Glomerular visceral epithelial cell (primary cell): ENCODE measurements around the gene RSU1.
"Not testable (repeated sequence)": the region's sequence is repeated elsewhere in the genome, so short reads cannot be mapped to it uniquely, and the experiment has no call there.

Source experiments
- DNase-seq: peaks from one replicate; pipeline ENCODE4 v3.0.0-alpha.2; 2016; ENCODE audit errors: extremely low spot score

The RSU1 gene

GRCh38 chr10:16817125-16818019 is at the start of gene RSU1:
RSU1 (minus strand) TSS chr10:16817424; CDS start chr10:16817081, 343 bp downstream.
- DNase-seq: peak; percentile 100

GRCh38 chr10:16866541-16867275 is 49.5 kb upstream of the RSU1 start:
- no peak for DNase-seq

GRCh38 chr10:16865766-16866165 is 48.5 kb upstream of the RSU1 start:
- DNase-seq: no peak

GRCh38 chr10:16863766-16864165 is 46.5 kb upstream of the RSU1 start:
- no peak for DNase-seq

- no peak for DNase-seq
Observed at GRCh38 chr10:16857419-16857818, 40.2 kb upstream of the RSU1 start.

GRCh38 chr10:16856567-16856966 is 39.3 kb upstream of the RSU1 start:
- DNase-seq: no peak

GRCh38 chr10:16856092-16856491 is 38.9 kb upstream of the RSU1 start:
- no peak for DNase-seq

GRCh38 chr10:16854623-16855022 is 37.4 kb upstream of the RSU1 start:
- peak; percentile 11 for DNase-seq

- no peak for DNase-seq
Observed at GRCh38 chr10:16853809-16854208, 36.6 kb upstream of the RSU1 start.

- no peak for DNase-seq
Observed at GRCh38 chr10:16853201-16853600, 36.0 kb upstream of the RSU1 start.

GRCh38 chr10:16852624-16853023 is 35.4 kb upstream of the RSU1 start:
- DNase-seq: no peak

GRCh38 chr10:16848562-16849154 is 31.4 kb upstream of the RSU1 start:
- DNase-seq: no peak

GRCh38 chr10:16847644-16848043 is 30.4 kb upstream of the RSU1 start:
- no peak for DNase-seq

- DNase-seq: no peak
Observed at GRCh38 chr10:16845248-16845647, 28.0 kb upstream of the RSU1 start.

GRCh38 chr10:16843252-16843870 is 26.1 kb upstream of the RSU1 start:
- DNase-seq: peak; percentile 63

GRCh38 chr10:16835228-16835627 is 18.0 kb upstream of the RSU1 start:
- no peak for DNase-seq

GRCh38 chr10:16832351-16833080 is 15.3 kb upstream of the RSU1 start:
- DNase-seq: peak; percentile 81

- peak; percentile 70 for DNase-seq
Observed at GRCh38 chr10:16828701-16829175, 11.5 kb upstream of the RSU1 start.

GRCh38 chr10:16828114-16828568 is 10.9 kb upstream of the RSU1 start:
- peak; percentile 76 for DNase-seq

GRCh38 chr10:16827474-16827873 is 10.2 kb upstream of the RSU1 start:
- not testable (repeated sequence) for DNase-seq

GRCh38 chr10:16822726-16823360 is 5.6 kb upstream of the RSU1 start:
- DNase-seq: no peak
